Breast epithelium (tissue), 3 donors: ENCODE measurements around the gene CDH13.

Source experiments
- POLR2A ChIP-seq: fragments of 450-650 bp; IDR thresholded peaks from one replicate; pipeline ENCODE4 v1.6.1; 2016; ENCODE audit warnings: antibody characterized with exemption, mild to moderate bottlenecking, moderate library complexity
- POLR2AphosphoS5 ChIP-seq, 3 donors: sonication (generic); formaldehyde crosslinking; IDR thresholded peaks; one replicate each; pipeline ENCODE4 v1.6.1; 2017; ENCODE audit warnings: antibody characterized with exemption in 3 of 3
- TF ChIP-seq, protein P1 (sequence below), 3 donors: fragments of 450-650 bp; IDR thresholded peaks; one replicate each; pipeline ENCODE4 v1.5.1; 2016 to 2017; ENCODE audit warnings: antibody characterized with exemption in 3 of 3, mild to moderate bottlenecking in 3 of 3, moderate library complexity in 3 of 3

DNA sequence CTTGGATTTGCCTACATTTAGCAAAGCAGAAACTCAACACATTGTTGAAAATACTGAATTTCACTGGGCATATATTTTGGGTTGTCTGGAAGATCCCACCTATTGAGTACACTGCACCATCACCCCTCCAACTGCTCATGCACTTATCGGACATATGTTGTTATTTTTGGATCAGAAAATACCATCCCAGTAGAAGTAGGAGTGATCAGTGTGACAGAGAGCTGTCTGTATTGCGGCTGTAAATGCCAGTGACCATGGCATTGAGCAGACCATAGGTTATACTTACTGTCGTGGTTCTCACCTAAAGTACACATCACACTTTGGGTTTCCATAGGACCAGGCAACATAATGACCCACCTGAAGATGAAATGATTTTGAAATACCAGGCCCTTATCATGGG is 264.7 kb downstream of the CDH13 start:
- TF ChIP-seq, protein P1, sequence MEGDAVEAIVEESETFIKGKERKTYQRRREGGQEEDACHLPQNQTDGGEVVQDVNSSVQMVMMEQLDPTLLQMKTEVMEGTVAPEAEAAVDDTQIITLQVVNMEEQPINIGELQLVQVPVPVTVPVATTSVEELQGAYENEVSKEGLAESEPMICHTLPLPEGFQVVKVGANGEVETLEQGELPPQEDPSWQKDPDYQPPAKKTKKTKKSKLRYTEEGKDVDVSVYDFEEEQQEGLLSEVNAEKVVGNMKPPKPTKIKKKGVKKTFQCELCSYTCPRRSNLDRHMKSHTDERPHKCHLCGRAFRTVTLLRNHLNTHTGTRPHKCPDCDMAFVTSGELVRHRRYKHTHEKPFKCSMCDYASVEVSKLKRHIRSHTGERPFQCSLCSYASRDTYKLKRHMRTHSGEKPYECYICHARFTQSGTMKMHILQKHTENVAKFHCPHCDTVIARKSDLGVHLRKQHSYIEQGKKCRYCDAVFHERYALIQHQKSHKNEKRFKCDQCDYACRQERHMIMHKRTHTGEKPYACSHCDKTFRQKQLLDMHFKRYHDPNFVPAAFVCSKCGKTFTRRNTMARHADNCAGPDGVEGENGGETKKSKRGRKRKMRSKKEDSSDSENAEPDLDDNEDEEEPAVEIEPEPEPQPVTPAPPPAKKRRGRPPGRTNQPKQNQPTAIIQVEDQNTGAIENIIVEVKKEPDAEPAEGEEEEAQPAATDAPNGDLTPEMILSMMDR (IDR thresholded peaks at IDR 0.05), result no peak
- TF ChIP-seq POLR2A, result no peak
- no peak for TF ChIP-seq POLR2AphosphoS5 (IDR thresholded peaks at IDR 0.05)
